Measurements from ENCODE around the gene ZNF101.

The ZNF101 gene

GRCh38 chr19:19711934-19712828, 43.5 kb downstream of the ZNF101 start:
- no peak for DNase-seq

- no peak for DNase-seq
These were observed 51.2 kb downstream of the ZNF101 start for GRCh38 chr19:19719798-19720197.

GRCh38 chr19:19721896-19722295, 53.3 kb downstream of the ZNF101 start:
- DNase-seq, result no peak

GRCh38 chr19:19732579-19733501, 64.2 kb downstream of the ZNF101 start, which contains the start of gene ZNF14:
Gene ZNF14 (minus strand): TSS chr19:19733112. CDS start chr19:19732958, 154 bp downstream.
- DNase-seq, result peak; percentile 88 to 91
